CD4-positive, alpha-beta T cell treated with Interleukin-15 for 1 hour (primary cell): ENCODE data around the gene ANXA6.
A peak's percentile ranks its signal among the peaks of the same experiment; 100 is the strongest.

ENCODE experiments used
- DNase-seq: peaks from one replicate; pipeline ENCODE4 v3.0.0-alpha.2; 2020

Gene ANXA6

GRCh38 chr5:151097820-151098767 is 59.5 kb downstream of the ANXA6 start:
- peak; percentile 35 for DNase-seq

- DNase-seq: peak; percentile 54
These were observed 60.5 kb downstream of the ANXA6 start for GRCh38 chr5:151097061-151097460.

- DNase-seq: no peak
These were observed 61.6 kb downstream of the ANXA6 start for GRCh38 chr5:151096001-151096373.

GRCh38 chr5:151095341-151096000 is 62.1 kb downstream of the ANXA6 start:
- DNase-seq: no peak

GRCh38 chr5:151094852-151095245 is 62.7 kb downstream of the ANXA6 start:
- no peak for DNase-seq

- peak; percentile 80 for DNase-seq
These were observed 63.3 kb downstream of the ANXA6 start for GRCh38 chr5:151094030-151094851.

GRCh38 chr5:151093476-151093889 is 64.1 kb downstream of the ANXA6 start:
- peak; percentile 58 for DNase-seq

GRCh38 chr5:151092762-151093161 is 64.8 kb downstream of the ANXA6 start:
- peak; percentile 68 for DNase-seq

GRCh38 chr5:151089726-151090125 is 67.9 kb downstream of the ANXA6 start:
- no peak for DNase-seq

GRCh38 chr5:151088986-151089385 is 68.6 kb downstream of the ANXA6 start:
- DNase-seq: no peak

GRCh38 chr5:151087486-151087885 is 70.1 kb downstream of the ANXA6 start:
- DNase-seq: no peak

GRCh38 chr5:151086905-151087360 is 70.6 kb downstream of the ANXA6 start:
- peak; percentile 67 for DNase-seq

- no peak for DNase-seq
These were observed 71.2 kb downstream of the ANXA6 start for GRCh38 chr5:151086192-151086869.

GRCh38 chr5:151085517-151086041 is 72.0 kb downstream of the ANXA6 start:
- DNase-seq: peak; percentile 67

- DNase-seq: no peak
These were observed 73.2 kb downstream of the ANXA6 start for GRCh38 chr5:151084363-151084762.

GRCh38 chr5:151083081-151083676 is 74.4 kb downstream of the ANXA6 start:
- DNase-seq: peak; percentile 74

GRCh38 chr5:151082282-151082902 is 75.2 kb downstream of the ANXA6 start:
- no peak for DNase-seq

- no peak for DNase-seq
These were observed 75.9 kb downstream of the ANXA6 start for GRCh38 chr5:151081431-151082281.

- peak; percentile 93 for DNase-seq
These were observed 76.8 kb downstream of the ANXA6 start, which contains the start of gene TNIP1 for GRCh38 chr5:151080613-151081430. TSS of gene TNIP1 (minus strand) at chr5:151081034. CDS start at chr5:151065095, 15,939 bp downstream.
